ENCODE results near the gene DLGAP1.

GRCh38 chr18:3626929-3627458 is 828.1 kb downstream of the DLGAP1 start:
- no peak for TF ChIP-seq CEBPB (IDR thresholded peaks at IDR 0.05; ENCODE audit: low read depth)
- no peak for TF ChIP-seq SP1 (IDR thresholded peaks at IDR 0.05; ENCODE audit: low read depth)
- TF ChIP-seq SRF (IDR thresholded peaks at IDR 0.05; ENCODE audit: low read depth) = no peak
- TF ChIP-seq TCF7L2 (IDR thresholded peaks at IDR 0.05; ENCODE audit: borderline replicate concordance, extremely low read depth, insufficient read depth, insufficient read length) = peak; percentile 62
- no peak for TF ChIP-seq CTCF (IDR thresholded peaks at IDR 0.05 in 2 of 3, conservative IDR thresholded peaks at IDR 0.05 in 1 of 3; ENCODE audit: borderline replicate concordance in 1 of 3, insufficient read depth in 1 of 3, low read depth in 2 of 3, low read length in 2 of 3)
- no peak for TF ChIP-seq SIN3A (IDR thresholded peaks at IDR 0.05; ENCODE audit: low read depth)
- no peak for TF ChIP-seq EZH2 (IDR thresholded peaks at IDR 0.05)
- TF ChIP-seq MAX (IDR thresholded peaks at IDR 0.05) = no peak
- no peak for TF ChIP-seq ZBTB33 (IDR thresholded peaks at IDR 0.05; ENCODE audit: extremely low read depth, insufficient replicate concordance, low read length)
- no peak for TF ChIP-seq POLR2A (IDR thresholded peaks at IDR 0.05; ENCODE audit: borderline replicate concordance, extremely low read depth, insufficient read depth, insufficient read length)
- TF ChIP-seq REST (IDR thresholded peaks at IDR 0.05; ENCODE audit: low read depth) = no peak
- TF ChIP-seq ZFX (IDR thresholded peaks at IDR 0.05) = no peak
- TF ChIP-seq RAD21 (IDR thresholded peaks at IDR 0.05; ENCODE audit: low read depth) = no peak
- no peak for TF ChIP-seq EGR1 (IDR thresholded peaks at IDR 0.05; ENCODE audit: low read depth)

All from HCT116 (cell line).